Mucosa of rectum (tissue), 2 donors: ENCODE data around the gene COL4A2.

Experiments used
- H3K27ac ChIP-seq, 2 donors: one replicate each; pipeline ENCODE4 v1.7.0; 2013; ENCODE audit warnings: inconsistent platforms in 2 of 2, low read depth in 2 of 2, low read length in 2 of 2
- H3K27me3 ChIP-seq, 2 donors: one replicate each; pipeline ENCODE4 v1.7.0; 2013; ENCODE audit warnings: low read length in 2 of 2; ENCODE audit not compliant: control insufficient read depth in 2 of 2, insufficient read depth in 2 of 2
- H3K36me3 ChIP-seq, 2 donors: one replicate each; pipeline ENCODE4 v1.7.0; 2013; ENCODE audit warnings: low read length in 2 of 2; ENCODE audit not compliant: control insufficient read depth in 2 of 2, insufficient read depth in 2 of 2
- H3K4me1 ChIP-seq, 2 donors: one replicate each; pipeline ENCODE4 v1.7.0; 2013; ENCODE audit warnings: low read length in 2 of 2, mild to moderate bottlenecking in 1 of 2; ENCODE audit not compliant: control insufficient read depth in 2 of 2, insufficient read depth in 2 of 2
- H3K4me3 ChIP-seq, 2 donors: one replicate each; pipeline ENCODE4 v1.7.0; 2013; ENCODE audit warnings: low read length in 2 of 2
- H3K9ac ChIP-seq, 2 donors: one replicate each; pipeline ENCODE4 v1.7.0; 2013; ENCODE audit warnings: low read length in 2 of 2, low read depth in 1 of 2, mild to moderate bottlenecking in 1 of 2
- H3K9me3 ChIP-seq, 2 donors: one replicate each; pipeline ENCODE4 v1.7.0; 2013; ENCODE audit warnings: low read length in 2 of 2; ENCODE audit not compliant: control insufficient read depth in 2 of 2
- donor health status: healthy.
- donor health status: Normal muscosa, but diverticular disease.

COL4A2 gene

DNA sequence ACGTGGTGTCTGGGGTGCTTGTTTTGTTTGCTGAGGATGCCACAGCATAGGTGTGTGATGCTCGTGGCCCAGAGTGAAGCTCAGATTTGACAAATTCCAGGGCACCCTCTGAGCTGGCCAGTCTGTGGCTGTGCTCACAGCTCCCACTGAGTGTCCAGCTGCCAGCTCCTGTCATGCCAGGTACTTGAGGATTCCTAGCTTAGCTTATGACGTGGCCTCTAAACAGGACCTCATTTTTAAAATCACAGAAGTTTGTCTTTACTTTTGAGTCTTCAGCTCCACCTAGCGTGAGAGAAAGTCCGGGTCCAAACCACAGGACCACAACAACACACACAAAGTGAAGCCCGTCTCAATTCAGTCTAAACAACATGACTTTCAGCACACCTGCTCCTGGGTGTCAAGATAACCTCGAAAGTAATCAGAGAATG lies 137.2 kb downstream of the COL4A2 start:
- H3K4me3 ChIP-seq, result no peak overlapping the region
- no peaks in the 10 kb centered on the region for H3K9me3 ChIP-seq
- peaks cover 2 to 3% of the 10 kb centered on the region in 2 donors for H3K4me1 ChIP-seq
- no peak overlapping the region for H3K27ac ChIP-seq
- no peaks in the 10 kb centered on the region for H3K27me3 ChIP-seq
- no peak overlapping the region for H3K9ac ChIP-seq
- H3K36me3 ChIP-seq, result no peaks in the 10 kb centered on the region

- no peaks in the 10 kb centered on the region for H3K27me3 ChIP-seq
- no peak overlapping the region for H3K4me3 ChIP-seq
- no peak overlapping the region for H3K27ac ChIP-seq
- no peaks in the 10 kb centered on the region for H3K9me3 ChIP-seq
- peaks cover 2 to 3% of the 10 kb centered on the region in 2 donors for H3K4me1 ChIP-seq
- no peak overlapping the region for H3K9ac ChIP-seq
- no peaks in the 10 kb centered on the region for H3K36me3 ChIP-seq
Measured at GRCh38 chr13:110445183-110445582, 138.1 kb downstream of the COL4A2 start.

GRCh38 chr13:110445722-110446574 lies 138.9 kb downstream of the COL4A2 start:
- H3K4me1 ChIP-seq, result peaks cover 2 to 3% of the 10 kb centered on the region in 2 donors
- H3K27ac ChIP-seq, result no peak overlapping the region
- H3K36me3 ChIP-seq, result no peaks in the 10 kb centered on the region
- H3K4me3 ChIP-seq, result no peak overlapping the region
- H3K27me3 ChIP-seq, result no peaks in the 10 kb centered on the region
- no peak overlapping the region for H3K9ac ChIP-seq
- H3K9me3 ChIP-seq, result no peaks in the 10 kb centered on the region

GRCh38 chr13:110446575-110446890 lies 139.4 kb downstream of the COL4A2 start:
- H3K27me3 ChIP-seq, result no peaks in the 10 kb centered on the region
- no peaks in the 10 kb centered on the region for H3K36me3 ChIP-seq
- H3K27ac ChIP-seq, result no peak overlapping the region
- H3K9me3 ChIP-seq, result no peaks in the 10 kb centered on the region
- H3K4me3 ChIP-seq, result no peak overlapping the region
- H3K9ac ChIP-seq, result no peak overlapping the region
- peaks cover 0 to 3% of the 10 kb centered on the region in 2 donors for H3K4me1 ChIP-seq

GRCh38 chr13:110447058-110447511 lies 140.0 kb downstream of the COL4A2 start:
- no peak overlapping the region for H3K9ac ChIP-seq
- peaks cover 0 to 3% of the 10 kb centered on the region in 2 donors for H3K4me1 ChIP-seq
- H3K27me3 ChIP-seq, result no peaks in the 10 kb centered on the region
- no peaks in the 10 kb centered on the region for H3K36me3 ChIP-seq
- no peaks in the 10 kb centered on the region for H3K9me3 ChIP-seq
- no peak overlapping the region for H3K4me3 ChIP-seq
- no peak overlapping the region for H3K27ac ChIP-seq

DNA sequence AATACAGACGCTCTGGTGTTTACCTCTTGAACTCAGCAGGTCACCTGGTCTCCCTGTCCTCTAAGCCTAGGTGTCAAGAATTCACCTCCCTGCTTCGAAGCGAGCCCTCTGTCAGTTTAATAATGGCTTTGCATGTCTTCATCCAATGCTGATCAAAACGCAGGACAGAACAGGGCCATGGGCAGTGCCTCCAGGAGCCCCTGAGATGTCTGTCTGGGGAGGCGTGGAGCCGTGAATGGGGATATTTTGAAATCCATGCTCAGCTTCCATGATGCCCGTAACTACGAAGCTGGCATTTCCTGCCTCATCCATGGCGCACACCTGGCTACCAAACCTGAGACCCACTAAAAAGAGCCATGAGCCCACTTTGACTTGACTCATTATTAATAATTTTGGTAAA lies 140.7 kb downstream of the COL4A2 start:
- Histone ChIP-seq H3K27me3 (no peaks in the 10 kb centered on the region), H3K9ac (no peak overlapping the region), H3K4me3 (no peak overlapping the region), H3K36me3 (no peaks in the 10 kb centered on the region), H3K27ac (no peak overlapping the region), H3K9me3 (no peaks in the 10 kb centered on the region), H3K4me1 (no peaks in the 10 kb centered on the region)

DNA sequence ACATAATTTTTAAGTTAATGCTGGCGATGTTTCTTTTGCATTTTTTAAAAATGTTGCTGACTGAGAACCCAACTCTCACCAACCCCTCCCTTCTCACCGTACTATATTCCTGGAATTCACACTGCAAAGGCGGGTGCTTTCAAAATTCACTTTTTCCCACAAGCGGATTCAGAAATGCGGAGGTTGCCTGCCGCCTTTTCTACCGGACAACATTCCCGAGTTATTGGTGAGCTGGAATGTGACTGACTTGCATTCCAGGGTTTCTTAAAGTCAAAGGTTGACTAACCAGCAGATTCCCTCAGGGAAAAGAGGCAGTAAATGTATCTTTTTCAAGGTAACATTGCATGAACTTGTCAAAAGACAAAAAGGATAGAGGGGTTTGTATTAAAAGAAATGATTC lies 141.1 kb downstream of the COL4A2 start:
- no peaks in the 10 kb centered on the region for H3K36me3 ChIP-seq
- H3K27me3 ChIP-seq, result no peaks in the 10 kb centered on the region
- no peaks in the 10 kb centered on the region for H3K4me1 ChIP-seq
- no peak overlapping the region for H3K4me3 ChIP-seq
- H3K9ac ChIP-seq, result no peak overlapping the region
- H3K9me3 ChIP-seq, result no peaks in the 10 kb centered on the region
- no peak overlapping the region for H3K27ac ChIP-seq

DNA sequence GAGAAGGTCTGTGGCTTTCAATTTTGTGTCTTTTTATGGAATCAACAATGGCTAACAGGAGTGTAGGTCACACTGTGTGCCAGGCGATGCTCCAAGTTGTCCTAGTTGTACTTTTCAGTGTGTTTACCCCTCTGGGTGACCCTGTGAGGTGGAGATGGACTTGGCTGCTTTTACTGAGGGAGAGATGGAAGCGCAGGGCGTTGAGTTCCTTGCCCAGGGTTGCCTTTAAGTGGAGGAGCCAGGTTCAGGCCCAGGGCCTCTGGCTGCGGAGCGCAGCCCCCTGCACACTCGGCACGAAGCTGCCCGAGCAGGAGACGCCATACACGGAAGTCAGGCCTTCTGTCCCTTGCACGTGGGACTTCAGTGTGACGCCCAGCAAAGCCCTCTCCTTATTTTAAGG lies 141.6 kb downstream of the COL4A2 start:
- no peaks in the 10 kb centered on the region for H3K36me3 ChIP-seq
- no peaks in the 10 kb centered on the region for H3K27me3 ChIP-seq
- H3K9ac ChIP-seq, result no peak overlapping the region
- H3K4me3 ChIP-seq, result no peak overlapping the region
- H3K4me1 ChIP-seq, result no peaks in the 10 kb centered on the region
- H3K9me3 ChIP-seq, result no peaks in the 10 kb centered on the region
- no peak overlapping the region for H3K27ac ChIP-seq

- Histone ChIP-seq H3K4me1 (no peaks in the 10 kb centered on the region), H3K27me3 (no peaks in the 10 kb centered on the region), H3K36me3 (no peaks in the 10 kb centered on the region), H3K9me3 (no peaks in the 10 kb centered on the region), H3K4me3 (no peak overlapping the region), H3K27ac (no peak overlapping the region), H3K9ac (no peak overlapping the region)
Measured at GRCh38 chr13:110449219-110450015, 142.3 kb downstream of the COL4A2 start.
